HepG2 (cell line): ENCODE measurements around the gene IVD.

Experiments
- ATF2 ChIP-seq: sonication (generic); formaldehyde crosslinking; IDR thresholded peaks from 2 replicates; pipeline ENCODE4 v1.4.0; 2020; ENCODE audit warnings: missing genetic modification reagents
- CTCF ChIP-seq: sonication (generic); formaldehyde crosslinking; IDR thresholded peaks from 2 replicates; pipeline ENCODE4 v1.5.0; 2020; ENCODE audit warnings: mild to moderate bottlenecking, missing genetic modification reagents, moderate library complexity
- E2F1 ChIP-seq: sonication (generic); formaldehyde crosslinking; IDR thresholded peaks from 2 replicates; pipeline ENCODE4 v1.5.0; 2020; ENCODE audit warnings: missing genetic modification reagents
- EP300 ChIP-seq, 3 experiments: sonication (generic) in 1 of 3; formaldehyde crosslinking in 1 of 3; IDR thresholded peaks; 2 replicates each; pipeline versions ENCODE4 v1.5.1 to v1.6.1; 2011 to 2020; ENCODE audit warnings: low read depth in 2 of 3, low read length in 2 of 3, borderline replicate concordance in 1 of 3, improper control_type of control experiment in 1 of 3, mild to moderate bottlenecking in 1 of 3, missing genetic modification reagents in 1 of 3, moderate library complexity in 1 of 3
- GLMP ChIP-seq: sonication (generic); formaldehyde crosslinking; IDR thresholded peaks from 2 replicates; pipeline ENCODE4 v1.9.0; 2021; ENCODE audit warnings: missing genetic modification reagents, mild to moderate bottlenecking, borderline replicate concordance
- MYNN ChIP-seq: sonication (generic); formaldehyde crosslinking; IDR thresholded peaks from 2 replicates; pipeline ENCODE4 v1.4.0; 2020; ENCODE audit warnings: mild to moderate bottlenecking, low read depth, missing genetic modification reagents
- NFYB ChIP-seq: sonication (generic); formaldehyde crosslinking; IDR thresholded peaks from 2 replicates; pipeline ENCODE4 v1.4.0; 2020; ENCODE audit warnings: missing genetic modification reagents
- SETDB1 ChIP-seq: sonication (generic); formaldehyde crosslinking; IDR thresholded peaks from 2 replicates; pipeline ENCODE4 v1.5.1; 2020; ENCODE audit warnings: missing genetic modification reagents, mild to moderate bottlenecking, borderline replicate concordance
- SMC3 ChIP-seq: IDR thresholded peaks from 2 replicates; pipeline ENCODE4 v1.6.1; 2011; ENCODE audit warnings: low read length, improper control_type of control experiment
- TERF1 ChIP-seq: sonication (generic); formaldehyde crosslinking; IDR thresholded peaks from 2 replicates; pipeline ENCODE4 v1.8.0; 2022; ENCODE audit warnings: mild to moderate bottlenecking, missing genetic modification reagents, moderate library complexity
- THRA ChIP-seq: sonication (generic); formaldehyde crosslinking; IDR thresholded peaks from 2 replicates; pipeline ENCODE4 v1.4.0; 2020; ENCODE audit warnings: missing genetic modification reagents, borderline replicate concordance
- ZBTB20 ChIP-seq: sonication (generic); formaldehyde crosslinking; IDR thresholded peaks from 2 replicates; pipeline ENCODE4 v1.8.1; 2023; ENCODE audit warnings: missing genetic modification reagents, low read depth, mild to moderate bottlenecking, borderline replicate concordance
- ZNF317 ChIP-seq: sonication (generic); formaldehyde crosslinking; IDR thresholded peaks from 2 replicates; pipeline ENCODE4 v1.5.0; 2020; ENCODE audit warnings: mild to moderate bottlenecking, missing genetic modification reagents
- ZNF792 ChIP-seq: IDR thresholded peaks from 2 replicates; pipeline ENCODE4 v1.6.1; 2016

GRCh38 chr15:40461958-40462357 is 56.4 kb downstream of the IVD start:
- TF ChIP-seq ATF2 (CRISPR knock-in tag) (no peak), TERF1 (CRISPR knock-in tag) (no peak), SETDB1 (no peak), CTCF (CRISPR knock-in tag) (no peak), EP300 (IDR thresholded peaks at IDR 0.05; ENCODE audit: low read depth in 2 of 2, low read length in 2 of 2) (no peak), EP300 (CRISPR knock-in tag; IDR thresholded peaks at IDR 0.05; ENCODE audit: borderline replicate concordance) (no peak), NFYB (CRISPR knock-in tag) (no peak), THRA (CRISPR knock-in tag) (no peak), ZNF317 (no peak), MYNN (CRISPR knock-in tag) (no peak), ZNF792 (CRISPR knock-in tag) (no peak), ZBTB20 (CRISPR knock-in tag) (no peak), SMC3 (no peak), E2F1 (no peak), GLMP (CRISPR knock-in tag) (no peak)
